Kidney (tissue), 14 donors: ENCODE results near the gene SECTM1. TPM values are rescaled to one million over a fixed set of nuclear protein-coding genes. Genes with fewer than 3 reads are reported as not detected.
A peak's percentile ranks its signal among the peaks of the same experiment; 100 is the strongest.

ENCODE experiments used
- DNase-seq, 5 donors: peaks; one replicate each; pipeline ENCODE4 v3.0.0-alpha.2; 2013 to 2020
- FAIRE-seq: peaks from 2 replicates; lab custom pipeline; 2012; peaks lifted over from hg19 to GRCh38; lab: Jason Lieb, UNC
- H3K27ac ChIP-seq, 2 donors: one replicate each; pipeline ENCODE4 v1.7.0; 2013; ENCODE audit warnings: low read depth in 2 of 2, low read length in 2 of 2, inconsistent platforms in 1 of 2
- H3K27me3 ChIP-seq: one replicate; pipeline ENCODE4 v1.7.1; 2013; ENCODE audit warnings: low read length, inconsistent platforms; ENCODE audit not compliant: control insufficient read depth, insufficient read depth
- H3K36me3 ChIP-seq, 3 donors: one replicate each; pipeline versions ENCODE4 v1.7.0 to v1.7.1; 2013; ENCODE audit warnings: low read length in 3 of 3, control low read depth in 1 of 3, inconsistent platforms in 1 of 3; ENCODE audit not compliant: insufficient read depth in 3 of 3, control insufficient read depth in 2 of 3
- H3K4me1 ChIP-seq, 3 donors: one replicate each; pipeline versions ENCODE4 v1.7.0 to v1.7.1; 2013; ENCODE audit warnings: low read length in 3 of 3, inconsistent platforms in 1 of 3, low read depth in 1 of 3; ENCODE audit not compliant: control insufficient read depth in 2 of 3, insufficient read depth in 2 of 3
- H3K4me3 ChIP-seq, 3 donors: one replicate each; pipeline versions ENCODE4 v1.7.0 to v1.8.1; 2013; ENCODE audit warnings: low read length in 3 of 3, control low read depth in 1 of 3, inconsistent platforms in 1 of 3
- H3K9ac ChIP-seq, 3 donors: one replicate each; pipeline versions ENCODE4 v1.7.0 to v1.7.1; 2013; ENCODE audit warnings: low read length in 3 of 3, control low read depth in 1 of 3, inconsistent platforms in 1 of 3
- H3K9me3 ChIP-seq, 3 donors: one replicate each; pipeline versions ENCODE4 v1.7.0 to v1.7.1; 2013; ENCODE audit warnings: low read length in 3 of 3, control low read depth in 1 of 3, inconsistent platforms in 1 of 3; ENCODE audit not compliant: control insufficient read depth in 2 of 3, insufficient read depth in 1 of 3
- CTCF ChIP-seq: IDR thresholded peaks from 3 replicates; pipeline ENCODE4 v1.5.1; 2012; ENCODE audit warnings: mild to moderate bottlenecking, moderate library complexity, borderline replicate concordance; ENCODE audit not compliant: insufficient read depth; ENCODE audit errors: extremely low read depth
- intact Hi-C: fragments of 100-400 bp; cut with DNase I; formaldehyde crosslinking; loops from one replicate; pipeline ENCODE4 v1.11.1; 2022
- polyA plus RNA-seq: library from polyadenylated mRNA; stranded (reverse); fragments of 350-450 nt; fragmentation: Illumina TruSeq; extraction: RNeasy Lipid Tissue Mini Kit (QIAGEN cat#74804); gene quantifications from one replicate; pipeline ENCODE4 v1.2.3, GENCODE V29; 2014; ENCODE audit warnings: low read depth, low replicate concordance; ENCODE audit not compliant: insufficient read depth
- total RNA-seq: library from RNA; stranded (reverse); fragmentation: NEBNext Ultra II Directional; extraction: Animal tissue kit (Norgen Biotek cat#: 25700); gene quantifications from one replicate; pipeline ENCODE4 v1.2.1, GENCODE V29; 2021
- donor health status: control.
- donor health status: control.
- donor health status: control.
- donor health status: control.
- donor health status: control.
- donor health status: DM: yes; HTN: yes; CAD: no.
- donor health status: Normal renal cell carcinoma (clear cell type).

SECTM1 gene
- total and polyA plus RNA-seq, 2 donors from 2014 or later: 15.4 to 87.5 TPM

- FAIRE-seq (no peak), DNase-seq (peak; percentile 82 to 91 (median 84))
- intact Hi-C loops: no loop called here
- H3K36me3 ChIP-seq: no peaks in the 10 kb centered on the region
- no peaks in the 10 kb centered on the region for H3K27me3 ChIP-seq
- peak; percentile 59 for TF ChIP-seq CTCF
- no peak overlapping the region for H3K27ac ChIP-seq
- H3K9ac ChIP-seq: no peak overlapping the region
- peaks cover 2 to 32% (median 19%) of the 10 kb centered on the region in 3 donors for H3K4me1 ChIP-seq
- no peaks in the 10 kb centered on the region for H3K9me3 ChIP-seq
- H3K4me3 ChIP-seq: no peak overlapping the region
These were observed 32.8 kb downstream of the SECTM1 start for GRCh38 chr17:82300707-82301270.

GRCh38 chr17:82300228-82300627 is 33.3 kb downstream of the SECTM1 start:
- Histone ChIP-seq H3K4me3 (no peak overlapping the region), H3K9me3 (no peaks in the 10 kb centered on the region), H3K4me1 (peaks cover 2 to 32% (median 19%) of the 10 kb centered on the region in 3 donors), H3K36me3 (no peaks in the 10 kb centered on the region), H3K9ac (no peak overlapping the region), H3K27ac (no peak overlapping the region), H3K27me3 (no peaks in the 10 kb centered on the region)
- intact Hi-C loops: no loop called here
- FAIRE-seq (no peak), DNase-seq (no peak)
- TF ChIP-seq CTCF: no peak

GRCh38 chr17:82299452-82299851 is 34.1 kb downstream of the SECTM1 start:
- Histone ChIP-seq H3K4me3 (no peak overlapping the region), H3K9ac (no peak overlapping the region), H3K36me3 (no peaks in the 10 kb centered on the region), H3K27me3 (no peaks in the 10 kb centered on the region), H3K27ac (peak overlapping the region; percentile 95 to 96), H3K4me1 (peaks cover 2 to 32% (median 19%) of the 10 kb centered on the region in 3 donors), H3K9me3 (no peaks in the 10 kb centered on the region)
- TF ChIP-seq CTCF: no peak
- DNase-seq (peak in 1 of 5 donors; percentile 48), FAIRE-seq (no peak)
- intact Hi-C loops: no loop called here
